GM12878 (cell line): ENCODE data around the gene SET. TPM values are rescaled to one million over a fixed set of nuclear protein-coding genes. Genes with fewer than 3 reads are reported as not detected.

Experiments
- ATAC-seq: fragments of 200-7000 bp; cut with Tn5 transposase; 3 replicates; pipeline ENCODE4 v1.9.1; 2020; ENCODE audit warnings: mild to moderate bottlenecking, moderate library complexity
- BruUV-seq: library from RNA; stranded (reverse); fragments of 400-500 nt; replicated peaks from 2 replicates; lab custom pipeline; 2021; lab: Mats Ljungman, UMichigan
- CTCF ChIA-PET: fragments of 300-600 bp; sonication (Branson Sonifier 250); formaldehyde crosslinking; extraction: SDS; loops from one replicate; lab custom pipeline; 2021; ENCODE audit warnings: inconsistent platforms; lab: Yijun Ruan, JAX
- POLR2A ChIA-PET: fragments of 350-600 bp; formaldehyde crosslinking; extraction: SDS; loops from one replicate; lab custom pipeline; 2021; ENCODE audit warnings: inconsistent platforms; lab: Charles Lee
- RAD21 ChIA-PET: fragments of 300-600 bp; sonication (Branson Sonifier 250); formaldehyde crosslinking; loops from one replicate; lab custom pipeline; 2023; ENCODE audit warnings: antibody characterized with exemption; ENCODE audit not compliant: unreplicated experiment; lab: Charles Lee
- SMC1A ChIA-PET: fragments of 300-600 bp; sonication (Branson Sonifier 250); formaldehyde crosslinking; loops from one replicate; lab custom pipeline; 2023; ENCODE audit not compliant: unreplicated experiment, uncharacterized antibody; lab: Charles Lee
- DNase-seq: peaks from one replicate; pipeline ENCODE4 v3.0.0-alpha.2; 2011; ENCODE audit warnings: low read depth, low spot score
- FAIRE-seq: peaks from 3 replicates; lab custom pipeline; 2011; peaks lifted over from hg19 to GRCh38; lab: Jason Lieb, UNC
- H2AFZ ChIP-seq: 2 replicates; pipeline ENCODE4 v1.6.0; 2011; ENCODE audit warnings: low read depth, low read length, control low read depth; ENCODE audit not compliant: control insufficient read depth
- H3K27ac ChIP-seq: 2 replicates; pipeline ENCODE4 v1.5.1; 2011; ENCODE audit warnings: control low read depth; ENCODE audit not compliant: control insufficient read depth, insufficient read depth
- H3K27me3 ChIP-seq, 2 experiments: replicated peaks in 1 of 2; 2 replicates each; pipeline versions ENCODE4 v1.6.0 to v1.6.1; 2011; ENCODE audit warnings: low read length in 1 of 2; ENCODE audit not compliant: control insufficient read depth in 2 of 2, insufficient read depth in 2 of 2
- H3K36me3 ChIP-seq, 2 experiments: 2 replicates each; pipeline ENCODE4 v1.5.1; 2011; ENCODE audit warnings: low read length in 1 of 2; ENCODE audit not compliant: control insufficient read depth in 2 of 2, insufficient read depth in 2 of 2
- H3K4me1 ChIP-seq: 2 replicates; pipeline ENCODE4 v1.6.1; 2011; ENCODE audit warnings: mild to moderate bottlenecking, low read length, moderate library complexity, mixed read lengths; ENCODE audit not compliant: control insufficient read depth, insufficient read depth
- H3K4me2 ChIP-seq: 2 replicates; pipeline ENCODE4 v1.6.0; 2011; ENCODE audit warnings: control low read depth; ENCODE audit not compliant: control insufficient read depth, insufficient read depth
- H3K4me3 ChIP-seq: fragments of 200-600 bp; sonication (generic); 2 replicates; pipeline ENCODE4 v1.5.1; 2016
- H3K79me2 ChIP-seq: 2 replicates; pipeline ENCODE4 v1.6.0; 2011; ENCODE audit warnings: low read length; ENCODE audit not compliant: control insufficient read depth, insufficient read depth
- H3K9ac ChIP-seq: 2 replicates; pipeline ENCODE4 v1.8.0; 2011; ENCODE audit warnings: low read length, control low read depth, mixed read lengths; ENCODE audit not compliant: control insufficient read depth, insufficient read depth
- H3K9me3 ChIP-seq: replicated peaks from 3 replicates; pipeline ENCODE4 v1.5.1; 2011; ENCODE audit warnings: mild to moderate bottlenecking, low read length; ENCODE audit not compliant: control insufficient read depth, insufficient read depth
- H4K20me1 ChIP-seq: 2 replicates; pipeline ENCODE4 v1.6.0; 2011; ENCODE audit not compliant: control insufficient read depth, insufficient read depth
- E2F4 ChIP-seq: IDR thresholded peaks from 2 replicates; pipeline ENCODE4 v1.6.1; 2012; ENCODE audit warnings: low read depth, low read length, improper control_type of control experiment
- EED ChIP-seq: sonication (generic); IDR thresholded peaks from 2 replicates; pipeline ENCODE4 v1.6.1; 2016; ENCODE audit warnings: antibody characterized with exemption, low read depth
- KDM1A ChIP-seq: fragments of 200-600 bp; sonication (generic); IDR thresholded peaks from 2 replicates; pipeline ENCODE4 v1.6.1; 2016; ENCODE audit warnings: borderline replicate concordance
- MYB ChIP-seq: fragments of 150-350 bp; IDR thresholded peaks from 2 replicates; pipeline ENCODE4 v1.6.1; 2014; ENCODE audit warnings: mild to moderate bottlenecking, low read depth, low read length, borderline replicate concordance
- NKRF ChIP-seq: fragments of 450-650 bp; conservative IDR thresholded peaks from 2 replicates; pipeline ENCODE4 v1.6.1; 2017; ENCODE audit warnings: mild to moderate bottlenecking, moderate library complexity
- SMC3 ChIP-seq: IDR thresholded peaks from 2 replicates; pipeline ENCODE4 v1.6.1; 2011; ENCODE audit warnings: low read length, improper control_type of control experiment, borderline replicate concordance
- SREBF2 ChIP-seq: IDR thresholded peaks from 2 replicates; pipeline ENCODE4 v1.6.1; 2012; ENCODE audit warnings: mild to moderate bottlenecking, low read length
- TCF12 ChIP-seq: IDR thresholded peaks from 2 replicates; pipeline ENCODE4 v1.6.1; 2011; ENCODE audit warnings: low read depth, mild to moderate bottlenecking, low read length
- YBX1 ChIP-seq: fragments of 450-650 bp; IDR thresholded peaks from 2 replicates; pipeline ENCODE4 v1.6.1; 2016; ENCODE audit warnings: antibody characterized with exemption
- WGBS: methylation state at CpG from one replicate; pipeline ENCODE4 v1.1.6; 2016; ENCODE audit warnings: low lambda C conversion rate; ENCODE audit not compliant: insufficient replicate concordance, insufficient coverage; ENCODE audit errors: missing lambda C conversion rate; 5-methylcytosine and 5-hydroxymethylcytosine counted together
- in situ Hi-C: fragments of 300-500 bp; cut with MboI; formaldehyde crosslinking; loops from 9 replicates; pipeline ENCODE4 v1.14.3; 2018; ENCODE audit warnings: mixed read lengths
- intact Hi-C: fragments of 100-400 bp; cut with micrococcal nuclease; formaldehyde crosslinking; loops from one replicate; pipeline ENCODE4 v1.14.2; 2022; ENCODE audit not compliant: unreplicated experiment
- polyA plus RNA-seq, 11 experiments: library from polyadenylated mRNA; depleted of rRNA in 4 of 11; unstranded in 6 of 11; stranded (reverse) in 5 of 11; fragments of >200 nt; fragmentation: Nextera tagmentation in 4 of 11; fragmentation: Illumina TruSeq in 1 of 11; extraction: Ambion mirVana in 4 of 11; extraction: Trizol in 1 of 11; gene quantifications; 1 replicate in 1 of 11; 2 replicates in 10 of 11; pipeline versions ENCODE4 v1.2.1 to v1.2.3, GENCODE V29; 2011 to 2016; ENCODE audit warnings: inconsistent platforms in 2 of 11, missing spikeins in 2 of 11, low read depth in 1 of 11
- total RNA-seq, 4 experiments: library from RNA; depleted of rRNA in 3 of 4; stranded (reverse); fragments of >200 nt in 3 of 4; fragmentation: Illumina TruSeq in 1 of 4; extraction: Trizol in 1 of 4; gene quantifications; 2 replicates each; pipeline versions ENCODE4 v1.2.1 to v1.2.3, GENCODE V29; 2013 to 2021
- TF ChIP-seq, protein P1 (sequence below): IDR thresholded peaks from 2 replicates; pipeline ENCODE4 v1.6.1; 2012; ENCODE audit warnings: low read depth, low read length, improper control_type of control experiment
- TF ChIP-seq, protein P2 (sequence below): IDR thresholded peaks from 2 replicates; pipeline ENCODE4 v1.6.1; 2012; ENCODE audit warnings: mild to moderate bottlenecking, low read depth, low read length

The SET gene
- total and polyA plus RNA-seq, 10 of the 15 experiments (the other 5 are each of a cell fraction or from before 2014, with no cell fraction given): 284 to 706 (median 445) TPM

DNA sequence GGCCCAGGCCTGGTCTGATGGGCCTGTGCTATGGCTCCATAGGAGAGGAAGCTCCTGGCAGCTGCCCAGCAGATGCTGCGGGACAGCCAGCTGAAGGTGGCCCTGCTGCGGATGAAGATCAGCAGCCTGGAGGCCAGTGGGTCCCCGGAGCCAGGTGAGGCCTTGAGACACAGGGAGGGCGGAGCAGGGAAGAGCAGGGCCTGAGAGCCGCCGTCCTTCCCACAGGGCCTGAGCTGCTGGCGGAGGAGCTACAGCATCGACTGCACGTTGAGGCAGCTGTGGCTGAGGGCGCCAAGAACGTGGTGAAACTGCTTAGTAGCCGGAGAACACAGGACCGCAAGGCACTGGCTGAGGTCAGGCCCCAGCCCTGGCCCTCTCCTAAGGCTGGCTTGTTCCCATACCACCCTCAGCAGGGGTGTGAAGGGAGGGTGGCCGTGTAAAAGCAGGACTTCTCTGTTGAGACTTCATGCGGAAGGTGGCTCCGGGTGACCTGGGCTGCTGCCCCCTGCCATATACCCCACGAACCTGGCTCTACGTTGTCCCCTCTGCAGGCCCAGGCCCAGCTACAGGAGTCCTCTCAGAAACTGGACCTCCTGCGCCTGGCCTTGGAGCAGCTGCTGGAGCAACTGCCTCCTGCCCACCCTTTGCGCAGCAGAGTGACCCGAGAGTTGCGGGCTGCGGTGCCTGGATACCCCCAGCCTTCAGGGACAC lies 17.8 kb downstream of the SET start:
- CTCF ChIA-PET: interaction anchor here (0.7 to 1.3 kb wide), 3 partner anchors 69 to 474 kb away, joined by 3 to 4 read pairs (median 3); no protein-coding TSS in a partner anchor

More for the DNA sequence above, 17.8 kb downstream of the SET start:
- Histone ChIP-seq H3K9me3 (no peaks in the 10 kb centered on the region), H3K4me3 (no peak overlapping the region), H3K27me3 (no peaks in the 10 kb centered on the region), H3K9ac (no peak overlapping the region), H4K20me1 (no peaks in the 10 kb centered on the region), H3K4me1 (no peaks in the 10 kb centered on the region), H3K4me2 (no peak overlapping the region)
- no peak for ATAC-seq
- ChIA-PET POLR2A (interaction anchor here (0.5 to 1.8 kb wide), 5 partner anchors 11 to 221 kb away, joined by 3 to 7 read pairs (median 4); no protein-coding TSS in a partner anchor), SMC1A (no interaction called here)
- 80% methylated on average over 23 of the region's 23 CpGs for WGBS
- FAIRE-seq: no peak
- no peak for TF ChIP-seq SMC3
- no peak for TF ChIP-seq NKRF
- no peak for TF ChIP-seq KDM1A
- TF ChIP-seq SREBF2: no peak
- TF ChIP-seq YBX1: no peak
- TF ChIP-seq, protein P1, sequence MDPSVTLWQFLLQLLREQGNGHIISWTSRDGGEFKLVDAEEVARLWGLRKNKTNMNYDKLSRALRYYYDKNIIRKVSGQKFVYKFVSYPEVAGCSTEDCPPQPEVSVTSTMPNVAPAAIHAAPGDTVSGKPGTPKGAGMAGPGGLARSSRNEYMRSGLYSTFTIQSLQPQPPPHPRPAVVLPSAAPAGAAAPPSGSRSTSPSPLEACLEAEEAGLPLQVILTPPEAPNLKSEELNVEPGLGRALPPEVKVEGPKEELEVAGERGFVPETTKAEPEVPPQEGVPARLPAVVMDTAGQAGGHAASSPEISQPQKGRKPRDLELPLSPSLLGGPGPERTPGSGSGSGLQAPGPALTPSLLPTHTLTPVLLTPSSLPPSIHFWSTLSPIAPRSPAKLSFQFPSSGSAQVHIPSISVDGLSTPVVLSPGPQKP: no peak
- no peak for TF ChIP-seq MYB
- no peak for TF ChIP-seq E2F4
- TF ChIP-seq, protein P2, sequence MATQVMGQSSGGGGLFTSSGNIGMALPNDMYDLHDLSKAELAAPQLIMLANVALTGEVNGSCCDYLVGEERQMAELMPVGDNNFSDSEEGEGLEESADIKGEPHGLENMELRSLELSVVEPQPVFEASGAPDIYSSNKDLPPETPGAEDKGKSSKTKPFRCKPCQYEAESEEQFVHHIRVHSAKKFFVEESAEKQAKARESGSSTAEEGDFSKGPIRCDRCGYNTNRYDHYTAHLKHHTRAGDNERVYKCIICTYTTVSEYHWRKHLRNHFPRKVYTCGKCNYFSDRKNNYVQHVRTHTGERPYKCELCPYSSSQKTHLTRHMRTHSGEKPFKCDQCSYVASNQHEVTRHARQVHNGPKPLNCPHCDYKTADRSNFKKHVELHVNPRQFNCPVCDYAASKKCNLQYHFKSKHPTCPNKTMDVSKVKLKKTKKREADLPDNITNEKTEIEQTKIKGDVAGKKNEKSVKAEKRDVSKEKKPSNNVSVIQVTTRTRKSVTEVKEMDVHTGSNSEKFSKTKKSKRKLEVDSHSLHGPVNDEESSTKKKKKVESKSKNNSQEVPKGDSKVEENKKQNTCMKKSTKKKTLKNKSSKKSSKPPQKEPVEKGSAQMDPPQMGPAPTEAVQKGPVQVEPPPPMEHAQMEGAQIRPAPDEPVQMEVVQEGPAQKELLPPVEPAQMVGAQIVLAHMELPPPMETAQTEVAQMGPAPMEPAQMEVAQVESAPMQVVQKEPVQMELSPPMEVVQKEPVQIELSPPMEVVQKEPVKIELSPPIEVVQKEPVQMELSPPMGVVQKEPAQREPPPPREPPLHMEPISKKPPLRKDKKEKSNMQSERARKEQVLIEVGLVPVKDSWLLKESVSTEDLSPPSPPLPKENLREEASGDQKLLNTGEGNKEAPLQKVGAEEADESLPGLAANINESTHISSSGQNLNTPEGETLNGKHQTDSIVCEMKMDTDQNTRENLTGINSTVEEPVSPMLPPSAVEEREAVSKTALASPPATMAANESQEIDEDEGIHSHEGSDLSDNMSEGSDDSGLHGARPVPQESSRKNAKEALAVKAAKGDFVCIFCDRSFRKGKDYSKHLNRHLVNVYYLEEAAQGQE: no peak
- TF ChIP-seq TCF12: no peak
- TF ChIP-seq EED: no peak
- TF ChIP-seq, all 136 proteins: peak for 0
- Histone ChIP-seq H3K79me2 (no peaks in the 10 kb centered on the region), H2AFZ (no peak overlapping the region), H3K36me3 (no peaks in the 10 kb centered on the region), H3K27ac (no peak overlapping the region)
- RAD21 ChIA-PET: no interaction called here
- no peak for DNase-seq
- intact Hi-C loops (no loop called here), in situ Hi-C loops (no loop called here)
- BruUV-seq: no TSS peak
